Thyroid gland (tissue), 4 donors: ENCODE results near the gene PLXNA1.

Experiments used
- POLR2A ChIP-seq, 2 donors: fragments of 450-650 bp; IDR thresholded peaks; one replicate each; pipeline ENCODE4 v1.6.1; 2017; ENCODE audit warnings: antibody characterized with exemption in 2 of 2, mild to moderate bottlenecking in 2 of 2, moderate library complexity in 1 of 2
- TF ChIP-seq, protein P1 (sequence below), 6 experiments: fragments of 200-600 bp in 3 of 6; fragments of 450-650 bp in 3 of 6; sonication (generic) in 3 of 6; IDR thresholded peaks; one replicate each; pipeline ENCODE4 v1.5.1; 2016 to 2019; ENCODE audit warnings: antibody characterized with exemption in 6 of 6, mild to moderate bottlenecking in 2 of 6, inconsistent platforms in 1 of 6, moderate library complexity in 1 of 6

- TF ChIP-seq, protein P1, sequence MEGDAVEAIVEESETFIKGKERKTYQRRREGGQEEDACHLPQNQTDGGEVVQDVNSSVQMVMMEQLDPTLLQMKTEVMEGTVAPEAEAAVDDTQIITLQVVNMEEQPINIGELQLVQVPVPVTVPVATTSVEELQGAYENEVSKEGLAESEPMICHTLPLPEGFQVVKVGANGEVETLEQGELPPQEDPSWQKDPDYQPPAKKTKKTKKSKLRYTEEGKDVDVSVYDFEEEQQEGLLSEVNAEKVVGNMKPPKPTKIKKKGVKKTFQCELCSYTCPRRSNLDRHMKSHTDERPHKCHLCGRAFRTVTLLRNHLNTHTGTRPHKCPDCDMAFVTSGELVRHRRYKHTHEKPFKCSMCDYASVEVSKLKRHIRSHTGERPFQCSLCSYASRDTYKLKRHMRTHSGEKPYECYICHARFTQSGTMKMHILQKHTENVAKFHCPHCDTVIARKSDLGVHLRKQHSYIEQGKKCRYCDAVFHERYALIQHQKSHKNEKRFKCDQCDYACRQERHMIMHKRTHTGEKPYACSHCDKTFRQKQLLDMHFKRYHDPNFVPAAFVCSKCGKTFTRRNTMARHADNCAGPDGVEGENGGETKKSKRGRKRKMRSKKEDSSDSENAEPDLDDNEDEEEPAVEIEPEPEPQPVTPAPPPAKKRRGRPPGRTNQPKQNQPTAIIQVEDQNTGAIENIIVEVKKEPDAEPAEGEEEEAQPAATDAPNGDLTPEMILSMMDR (IDR thresholded peaks at IDR 0.05) = no peak
- no peak for TF ChIP-seq POLR2A (IDR thresholded peaks at IDR 0.05)
Observed at GRCh38 chr3:126937973-126938372, 44.9 kb upstream of the PLXNA1 start.
